Breast epithelium (tissue), 3 donors: ENCODE results near the gene RGS7.

ENCODE experiments used
- POLR2A ChIP-seq: fragments of 450-650 bp; IDR thresholded peaks from one replicate; pipeline ENCODE4 v1.6.1; 2016; ENCODE audit warnings: antibody characterized with exemption, mild to moderate bottlenecking, moderate library complexity
- POLR2AphosphoS5 ChIP-seq, 3 donors: sonication (generic); formaldehyde crosslinking; IDR thresholded peaks; one replicate each; pipeline ENCODE4 v1.6.1; 2017; ENCODE audit warnings: antibody characterized with exemption in 3 of 3
- TF ChIP-seq, protein P1 (sequence below), 3 donors: fragments of 450-650 bp; IDR thresholded peaks; one replicate each; pipeline ENCODE4 v1.5.1; 2016 to 2017; ENCODE audit warnings: antibody characterized with exemption in 3 of 3, mild to moderate bottlenecking in 3 of 3, moderate library complexity in 3 of 3

DNA sequence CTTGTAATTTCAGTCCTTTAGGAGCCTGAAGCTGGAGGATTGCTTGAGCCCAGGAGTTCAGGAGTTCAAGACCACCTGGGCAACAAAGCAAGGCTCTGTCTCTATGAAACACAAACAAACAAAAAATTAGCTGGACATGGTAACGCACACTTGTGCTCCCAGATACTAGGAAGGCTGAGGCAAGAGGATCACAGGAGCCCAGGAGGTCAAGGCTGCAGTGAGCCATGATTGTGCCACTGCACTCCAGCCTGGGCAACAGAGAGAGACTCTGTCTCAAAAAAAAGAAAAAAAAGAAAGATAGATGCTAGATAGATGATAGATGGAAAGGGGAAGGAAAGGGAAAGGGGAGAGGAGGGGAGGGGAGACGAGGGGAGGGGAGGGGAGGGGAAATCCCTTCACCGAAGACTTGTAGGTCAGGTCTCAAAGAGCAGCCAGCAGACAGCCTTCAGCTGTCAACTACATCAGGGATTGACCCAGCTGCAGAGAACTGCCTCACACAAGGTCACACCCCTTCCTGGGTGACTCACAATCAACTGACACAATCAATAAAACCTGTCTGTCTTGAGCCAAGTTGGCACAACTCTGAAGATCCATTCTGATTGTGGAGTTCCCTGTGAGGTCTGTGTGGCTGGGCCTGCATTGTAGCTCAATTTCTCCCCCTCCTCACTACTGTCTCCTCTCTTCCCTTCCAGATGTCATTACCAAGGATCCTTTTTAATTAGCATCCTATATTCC lies 200.6 kb downstream of the RGS7 start:
- TF ChIP-seq, protein P1, sequence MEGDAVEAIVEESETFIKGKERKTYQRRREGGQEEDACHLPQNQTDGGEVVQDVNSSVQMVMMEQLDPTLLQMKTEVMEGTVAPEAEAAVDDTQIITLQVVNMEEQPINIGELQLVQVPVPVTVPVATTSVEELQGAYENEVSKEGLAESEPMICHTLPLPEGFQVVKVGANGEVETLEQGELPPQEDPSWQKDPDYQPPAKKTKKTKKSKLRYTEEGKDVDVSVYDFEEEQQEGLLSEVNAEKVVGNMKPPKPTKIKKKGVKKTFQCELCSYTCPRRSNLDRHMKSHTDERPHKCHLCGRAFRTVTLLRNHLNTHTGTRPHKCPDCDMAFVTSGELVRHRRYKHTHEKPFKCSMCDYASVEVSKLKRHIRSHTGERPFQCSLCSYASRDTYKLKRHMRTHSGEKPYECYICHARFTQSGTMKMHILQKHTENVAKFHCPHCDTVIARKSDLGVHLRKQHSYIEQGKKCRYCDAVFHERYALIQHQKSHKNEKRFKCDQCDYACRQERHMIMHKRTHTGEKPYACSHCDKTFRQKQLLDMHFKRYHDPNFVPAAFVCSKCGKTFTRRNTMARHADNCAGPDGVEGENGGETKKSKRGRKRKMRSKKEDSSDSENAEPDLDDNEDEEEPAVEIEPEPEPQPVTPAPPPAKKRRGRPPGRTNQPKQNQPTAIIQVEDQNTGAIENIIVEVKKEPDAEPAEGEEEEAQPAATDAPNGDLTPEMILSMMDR (IDR thresholded peaks at IDR 0.05) = no peak
- TF ChIP-seq POLR2AphosphoS5 (IDR thresholded peaks at IDR 0.05) = no peak
- no peak for TF ChIP-seq POLR2A
